HG03342 (cell line): ENCODE data around the gene RBM33.
"Not testable (repeated sequence)": the region's sequence is repeated elsewhere in the genome, so short reads cannot be mapped to it uniquely, and the experiment has no call there.

Source experiments
- ATAC-seq: cut with Tn5 transposase; IDR thresholded peaks from one replicate; pipeline ENCODE4 v1.9.1; 2021; ENCODE audit warnings: mild to moderate bottlenecking, moderate library complexity; ENCODE audit not compliant: unreplicated experiment

Gene RBM33

DNA sequence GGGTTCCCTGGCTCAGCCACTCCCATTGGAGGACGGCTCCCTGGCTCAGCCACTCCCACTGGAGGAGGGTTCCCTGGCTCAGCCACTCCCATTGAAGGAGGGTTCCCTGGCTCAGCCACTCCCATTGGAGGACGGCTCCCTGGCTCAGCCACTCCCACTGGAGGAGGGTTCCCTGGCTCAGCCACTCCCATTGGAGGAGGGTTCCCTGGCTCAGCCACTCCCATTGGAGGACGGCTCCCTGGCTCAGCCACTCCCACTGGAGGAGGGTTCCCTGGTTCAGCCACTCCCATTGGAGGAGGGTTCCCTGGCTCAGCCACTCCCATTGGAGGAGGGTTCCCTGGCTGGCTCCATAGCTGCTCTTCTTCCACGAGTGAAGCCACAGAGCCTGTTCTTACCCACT, 173.1 kb downstream of the RBM33 start:
- ATAC-seq: not testable (repeated sequence)

DNA sequence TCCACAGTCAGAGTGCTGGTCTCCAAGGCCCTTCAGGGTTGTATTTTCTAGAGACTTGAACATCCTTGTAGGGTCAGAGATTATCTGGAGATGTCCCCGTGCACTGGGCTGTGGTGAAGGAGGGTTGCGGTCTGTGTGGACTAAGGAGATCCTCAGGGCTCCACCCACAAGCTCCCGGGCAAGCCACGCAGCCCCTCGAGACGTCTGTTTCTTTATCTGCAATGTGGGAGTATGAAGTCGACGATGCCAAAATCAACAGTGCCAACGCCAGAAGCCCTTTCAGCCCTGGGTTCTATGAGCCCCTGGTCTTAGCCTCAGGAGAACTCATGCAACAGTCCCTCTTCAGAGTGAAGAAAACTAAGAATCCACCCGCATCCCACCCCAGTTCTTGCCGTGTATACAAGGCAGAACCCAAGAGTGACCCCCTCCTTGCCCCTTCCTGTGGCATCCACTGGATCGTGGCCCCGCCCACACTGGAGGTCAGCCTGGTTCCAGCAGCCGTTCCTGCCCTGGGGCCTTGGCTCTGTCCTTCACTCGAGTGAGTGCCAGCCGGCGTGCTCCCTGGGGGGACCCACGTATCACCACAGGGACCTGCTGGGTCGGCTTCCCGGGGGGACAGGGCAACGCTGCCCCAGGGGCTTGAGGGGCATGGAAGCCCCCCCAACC, 173.8 kb downstream of the RBM33 start:
- no peak for ATAC-seq

DNA sequence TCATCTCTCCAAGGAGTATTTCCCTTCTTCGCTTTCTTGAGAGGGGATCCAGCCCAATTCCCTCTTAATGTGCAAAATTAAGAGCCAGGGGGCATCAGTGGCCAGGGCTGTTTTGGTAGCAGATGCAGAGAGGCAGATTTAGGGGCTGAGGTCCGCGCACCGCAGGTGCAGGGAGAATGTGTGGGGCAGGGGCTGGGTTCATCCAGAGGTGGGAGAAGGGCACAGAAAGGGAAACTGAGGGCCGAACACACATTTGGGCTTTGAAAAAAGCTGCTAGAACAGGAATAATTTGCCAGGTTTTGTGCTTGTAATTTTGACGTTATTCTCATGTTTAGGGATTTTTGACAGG, 174.3 kb downstream of the RBM33 start:
- no peak for ATAC-seq

DNA sequence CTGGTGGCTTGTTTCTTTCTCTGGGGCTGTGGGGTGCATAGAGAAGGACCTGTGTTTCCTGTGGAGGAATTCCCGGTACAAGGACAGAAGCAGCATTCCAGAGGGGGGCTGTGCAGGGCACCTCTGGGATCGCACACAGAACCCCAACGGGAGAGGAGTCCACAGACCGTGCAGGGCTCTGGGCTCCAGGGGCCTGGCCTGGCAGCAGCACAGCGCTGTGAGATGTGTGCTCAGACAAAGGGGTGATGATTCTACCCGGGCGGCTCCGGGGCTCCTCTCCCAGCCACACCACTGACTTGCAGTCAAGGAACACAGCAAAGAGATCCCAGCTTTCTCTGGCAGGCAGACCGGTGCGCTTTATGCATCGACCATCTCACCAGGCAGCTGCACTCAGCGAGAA, 174.7 kb downstream of the RBM33 start:
- no peak for ATAC-seq

DNA sequence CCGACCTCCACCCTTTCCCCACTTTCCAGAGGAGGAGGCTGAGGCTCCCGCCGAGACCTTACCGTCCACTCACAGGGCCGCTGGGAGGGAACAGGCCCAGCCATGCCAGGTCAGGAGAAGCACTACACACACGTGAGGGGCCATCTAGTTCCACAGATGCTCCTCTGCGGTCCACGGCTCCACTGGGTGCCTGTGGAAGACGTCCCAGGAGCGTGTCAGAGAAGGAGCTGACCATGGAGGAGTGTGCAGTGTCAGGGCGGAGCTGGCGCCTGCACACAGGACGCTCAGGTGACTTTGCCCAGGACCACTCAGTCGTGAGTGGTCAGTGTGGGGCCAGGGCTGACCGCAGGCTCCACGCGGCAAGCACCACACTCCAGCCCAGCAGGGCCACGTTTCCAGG, 175.8 kb downstream of the RBM33 start:
- ATAC-seq: no peak

DNA sequence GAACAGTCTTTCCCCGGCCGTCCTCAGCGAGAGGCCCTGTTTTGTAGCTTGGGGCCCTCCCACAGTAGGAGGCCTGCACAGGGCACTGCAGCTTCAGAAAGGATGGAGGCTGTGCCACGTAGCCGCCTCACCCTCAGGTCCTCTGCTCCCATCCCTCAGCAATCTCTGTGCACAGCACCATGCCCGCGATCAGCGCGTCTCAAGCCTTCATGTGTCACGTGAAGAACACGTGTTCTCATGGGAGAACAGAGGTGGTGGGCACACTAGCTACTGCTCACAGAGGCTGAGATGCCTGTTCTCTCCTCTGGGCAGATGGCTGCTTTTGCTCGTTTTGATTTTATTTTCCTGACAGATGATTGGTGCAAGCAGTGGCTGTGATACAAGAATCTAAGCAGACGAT, 176.3 kb downstream of the RBM33 start:
- ATAC-seq: no peak

DNA sequence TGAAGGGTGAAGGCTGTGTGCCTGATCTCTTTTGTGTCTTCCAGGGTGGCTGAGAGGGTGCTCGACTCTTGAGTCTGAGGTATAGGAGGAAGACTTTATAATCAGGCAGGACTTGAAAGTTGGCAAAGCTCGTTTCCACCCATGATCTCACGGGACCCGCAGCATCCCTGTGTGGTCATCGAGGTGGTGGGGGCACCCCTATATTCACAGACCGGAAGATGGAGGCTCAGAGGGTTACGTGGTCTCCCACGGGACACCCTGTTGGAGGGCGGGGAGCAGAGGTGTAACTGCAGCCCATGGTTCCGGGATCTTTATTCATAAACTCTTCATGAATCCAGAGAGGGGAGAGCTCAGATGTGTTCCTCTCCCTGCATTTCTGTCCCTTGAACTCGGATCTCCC, 177.4 kb downstream of the RBM33 start:
- ATAC-seq: no peak

DNA sequence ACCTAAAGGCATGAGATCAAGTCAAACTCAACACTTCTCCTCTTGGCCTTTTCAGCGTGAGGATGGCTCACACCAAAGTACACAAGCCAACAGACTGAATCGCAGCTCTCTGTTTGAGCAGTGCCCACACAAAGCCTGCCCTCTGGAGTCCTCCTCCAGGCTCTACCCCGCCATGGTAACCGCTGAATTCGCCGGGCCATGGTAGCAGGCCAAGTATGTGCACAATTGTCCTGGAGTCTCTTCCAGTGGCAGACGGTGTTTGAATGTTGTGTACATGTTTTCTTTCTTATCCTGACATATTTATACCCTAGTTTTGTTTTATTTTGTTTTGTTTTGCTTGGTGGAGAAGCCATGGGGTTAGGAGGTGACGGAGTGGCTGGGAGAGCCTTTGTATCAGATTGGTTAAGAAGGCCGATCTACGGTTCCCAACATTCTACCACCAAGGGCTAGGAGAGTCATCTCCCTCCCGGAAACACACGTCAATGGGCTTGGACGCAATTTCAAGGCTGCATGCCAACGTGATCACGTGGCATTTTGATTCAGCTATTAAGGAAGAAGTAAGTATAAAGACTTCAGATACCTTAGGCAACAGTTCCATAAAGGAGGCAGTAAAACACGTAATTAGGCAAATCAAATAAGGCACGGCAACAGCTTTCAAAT, 179.9 kb downstream of the RBM33 start:
- no peak for ATAC-seq

DNA sequence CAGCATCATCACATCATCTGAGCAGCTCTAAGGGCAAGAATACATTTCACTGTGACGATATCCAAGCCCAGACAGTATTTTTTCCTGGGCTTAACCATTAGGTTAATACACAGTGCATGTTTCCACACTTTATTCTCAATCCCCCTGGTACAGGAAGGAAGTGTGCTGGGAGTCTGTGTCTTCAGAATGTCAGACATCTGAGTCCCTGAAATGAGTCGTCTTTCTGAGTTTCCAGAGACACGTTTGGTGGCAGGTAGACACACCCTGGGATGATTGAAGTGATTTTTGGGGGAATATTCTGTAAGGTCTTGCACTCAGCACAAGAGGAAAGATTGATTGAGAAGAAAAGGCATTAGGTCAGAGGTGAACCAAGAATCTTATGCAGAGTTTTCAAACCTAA, 180.9 kb downstream of the RBM33 start:
- ATAC-seq: no peak

DNA sequence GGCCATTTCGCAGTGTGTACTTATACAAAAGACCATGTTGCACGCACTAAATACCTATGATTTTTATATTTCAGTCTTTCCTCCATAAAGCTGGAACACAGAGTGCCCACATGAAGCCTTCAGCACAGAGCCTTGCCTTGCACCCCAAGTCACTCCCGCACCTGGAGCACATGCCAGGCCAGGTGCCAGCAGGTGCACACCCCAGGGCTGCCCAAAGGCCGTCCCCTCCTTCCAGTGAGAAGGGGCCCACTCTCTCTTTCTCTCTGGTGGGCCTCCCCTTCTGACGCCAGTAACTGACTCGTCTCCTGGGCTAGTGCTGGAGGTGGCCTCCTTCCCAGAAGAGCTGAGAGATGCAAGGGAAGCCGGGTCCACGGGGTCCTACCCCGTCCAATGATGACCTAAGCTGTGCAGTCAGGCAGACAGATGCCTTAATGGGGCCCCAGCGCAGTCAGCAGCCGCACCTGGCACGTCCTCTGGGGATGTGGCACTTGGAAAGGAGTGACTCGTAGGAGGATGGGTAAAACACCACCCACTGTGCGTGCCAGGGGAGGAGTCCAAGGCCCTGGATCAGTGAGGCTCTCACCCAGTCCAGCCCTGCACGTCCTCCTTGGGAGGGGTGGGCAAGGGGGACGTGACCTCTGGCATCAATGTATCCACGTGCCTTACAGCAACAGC, 185.5 kb downstream of the RBM33 start:
- no peak for ATAC-seq
